Occipital lobe (tissue), 2 donors: ENCODE measurements around the gene S100A16. TPM values are rescaled to one million over a fixed set of nuclear protein-coding genes. Genes with fewer than 3 reads are reported as not detected.
A peak's percentile ranks its signal among the peaks of the same experiment; 100 is the strongest.

Experiments
- DNase-seq: peaks from one replicate; lab custom pipeline; 2025; lab: John Stamatoyannopoulos, UW
- total RNA-seq: library from RNA; depleted of rRNA; stranded (reverse); fragments of >200 nt; gene quantifications from one replicate; pipeline ENCODE4 v1.2.3, GENCODE V29; 2014

Gene S100A16
- total RNA-seq, 1 donor from 2014 or later: 13.3 TPM

- no peak for DNase-seq
Measured at GRCh38 chr1:153616144-153616916, 3.4 kb upstream of the S100A16 start, which contains the start of gene S100A14. Gene S100A14, minus strand, starts transcription at chr1:153616325. Its CDS starts 467 bp downstream, at chr1:153615858.

- no peak for DNase-seq
Measured at GRCh38 chr1:153615406-153615805, 2.5 kb upstream of the S100A16 start.

DNA sequence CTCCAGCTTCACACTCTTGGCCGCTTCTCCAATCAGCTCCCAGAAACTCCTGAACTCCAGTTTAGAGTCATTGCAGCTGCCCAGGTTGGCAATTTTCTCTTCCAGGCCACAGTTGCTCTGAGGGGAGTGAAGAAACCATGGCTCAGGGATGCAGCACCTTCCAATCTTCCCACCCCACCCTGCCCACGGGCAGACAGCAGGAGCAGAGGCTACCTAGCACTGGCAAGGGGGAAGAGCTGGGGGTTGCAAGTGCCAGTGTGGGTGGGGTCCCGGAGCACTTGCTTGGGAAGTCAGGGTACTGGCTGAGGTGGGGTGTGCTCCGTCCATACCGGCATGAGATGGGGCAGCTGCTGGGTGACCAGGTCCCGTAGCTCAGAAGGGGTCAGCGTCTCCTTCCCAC, 2.0 kb upstream of the S100A16 start:
- DNase-seq: no peak

DNA sequence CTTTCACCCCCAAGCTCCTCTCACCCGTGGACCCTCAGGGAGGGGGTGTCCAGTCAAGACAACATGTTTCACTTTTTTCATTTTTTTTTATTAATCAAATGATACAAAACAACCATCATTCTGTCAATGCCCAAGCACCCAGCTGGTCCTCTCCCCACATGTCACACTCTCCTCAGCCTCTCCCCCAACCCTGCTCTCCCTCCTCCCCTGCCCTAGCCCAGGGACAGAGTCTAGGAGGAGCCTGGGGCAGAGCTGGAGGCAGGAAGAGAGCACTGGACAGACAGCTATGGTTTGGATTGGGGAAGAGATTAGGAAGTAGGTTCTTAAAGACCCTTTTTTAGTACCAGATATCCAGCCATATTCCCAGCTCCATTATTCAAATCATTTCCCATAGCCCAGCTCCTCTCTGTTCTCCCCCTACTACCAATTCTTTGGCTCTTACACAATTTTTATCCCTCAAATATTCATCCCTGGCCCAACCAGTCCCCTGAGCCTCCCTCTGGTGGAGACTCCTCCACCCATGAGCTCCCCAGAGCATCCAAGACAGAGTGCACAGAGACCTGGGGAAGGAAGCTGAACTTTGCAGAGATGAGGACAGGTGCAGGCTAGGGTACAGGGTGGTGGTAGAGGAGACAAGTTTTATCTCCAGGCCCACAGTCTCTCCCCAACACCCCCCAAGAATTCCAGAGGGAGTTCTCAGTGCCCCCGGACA, 1.4 kb upstream of the S100A16 start:
- no peak for DNase-seq

- no peak for DNase-seq
Measured at GRCh38 chr1:153613406-153613805, 469 bp upstream of the S100A16 start.

DNA sequence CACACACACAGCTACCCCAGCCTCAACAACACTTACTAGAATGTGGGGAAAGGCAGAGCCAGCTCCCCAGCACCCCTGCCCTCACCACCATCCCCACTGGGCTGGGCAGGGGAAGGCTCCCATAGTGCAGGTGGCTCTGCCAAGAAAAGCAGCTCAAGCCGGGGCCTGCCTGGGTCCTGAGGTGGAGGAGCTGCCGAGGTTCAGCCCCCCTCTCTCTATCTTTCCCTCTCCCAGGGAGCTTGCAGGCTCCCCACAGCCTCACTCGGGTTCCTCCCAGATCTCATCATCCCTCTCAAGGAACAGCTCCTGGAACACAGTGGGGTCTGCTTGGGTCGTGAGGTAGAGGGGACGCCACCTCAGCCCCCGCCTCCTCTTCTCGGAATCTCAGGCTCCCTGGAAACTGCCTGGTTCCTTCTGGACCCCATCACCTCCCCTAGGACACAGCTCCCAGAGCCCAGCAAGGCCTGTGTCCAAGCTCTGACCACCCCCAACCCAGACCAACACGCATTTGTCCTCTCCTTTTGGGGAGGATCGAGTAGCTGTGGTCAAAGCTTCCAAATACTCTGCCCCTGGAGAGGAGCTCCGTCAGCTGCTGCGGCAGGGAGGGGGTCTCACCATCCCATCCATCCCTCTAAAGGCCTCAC, 704 bp downstream of the S100A16 start:
- DNase-seq: no peak

DNA sequence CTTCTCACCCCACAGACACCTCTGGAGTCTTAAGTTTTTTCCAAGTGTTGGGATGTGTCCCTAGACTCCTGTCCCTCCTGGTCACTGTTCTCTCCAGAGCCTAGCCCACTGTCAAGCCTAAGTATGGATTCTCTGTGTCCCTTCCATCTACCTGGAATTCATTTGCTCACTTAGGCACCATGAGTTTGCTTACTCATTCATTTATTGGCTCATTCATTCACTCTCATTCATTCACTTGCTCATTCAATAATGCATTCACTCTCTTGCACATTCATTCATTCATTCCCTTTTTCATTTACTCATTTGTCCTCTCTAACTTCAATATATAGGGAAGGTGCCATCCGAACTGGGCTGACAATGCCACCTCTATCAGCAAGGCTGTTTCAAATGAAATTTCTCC, 1.6 kb downstream of the S100A16 start:
- no peak for DNase-seq

DNA sequence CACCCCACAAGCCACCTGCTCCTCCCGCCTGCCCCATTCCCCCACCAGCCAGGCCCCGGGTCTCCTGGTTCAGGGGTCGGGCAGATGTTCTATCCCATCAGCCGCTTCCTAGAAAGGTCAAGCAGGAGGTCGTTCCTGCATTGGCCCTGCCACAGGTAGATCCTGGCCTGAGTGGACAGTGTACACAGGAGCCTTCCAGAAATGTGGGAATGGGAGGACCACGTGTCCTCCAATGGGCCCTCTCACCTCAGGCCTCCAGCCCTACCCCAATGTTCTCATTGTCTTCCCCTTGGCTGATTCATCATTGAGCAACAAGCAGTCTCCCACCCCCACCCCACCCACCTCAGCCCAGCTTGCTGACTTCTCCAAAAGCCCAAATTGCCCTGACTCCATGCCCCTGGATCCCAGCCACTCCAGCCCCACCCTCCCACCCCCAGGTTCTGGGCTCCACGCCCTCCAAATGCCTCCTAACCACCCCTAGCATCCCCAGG, 2.1 kb downstream of the S100A16 start:
- no peak for DNase-seq

DNA sequence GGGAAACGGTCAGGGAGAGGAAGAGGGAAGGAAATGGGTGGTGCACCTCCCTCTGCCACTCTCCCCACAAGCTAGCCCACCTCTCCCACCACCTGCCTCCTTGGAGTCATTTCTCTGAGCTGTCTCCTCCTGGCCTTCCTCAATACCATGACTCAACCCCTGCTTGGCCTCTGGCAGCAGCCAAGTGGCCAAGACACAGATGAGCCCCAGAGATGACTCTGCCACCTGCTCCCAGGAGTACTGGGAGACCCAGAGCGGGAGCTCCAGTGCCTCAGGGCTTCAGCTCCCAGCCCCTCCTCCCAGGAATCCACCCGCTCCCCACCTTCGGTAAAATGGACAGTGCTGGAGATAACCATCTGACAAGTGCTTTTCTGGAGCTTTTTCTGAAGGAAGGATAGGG, 2.6 kb downstream of the S100A16 start:
- DNase-seq: no peak

DNA sequence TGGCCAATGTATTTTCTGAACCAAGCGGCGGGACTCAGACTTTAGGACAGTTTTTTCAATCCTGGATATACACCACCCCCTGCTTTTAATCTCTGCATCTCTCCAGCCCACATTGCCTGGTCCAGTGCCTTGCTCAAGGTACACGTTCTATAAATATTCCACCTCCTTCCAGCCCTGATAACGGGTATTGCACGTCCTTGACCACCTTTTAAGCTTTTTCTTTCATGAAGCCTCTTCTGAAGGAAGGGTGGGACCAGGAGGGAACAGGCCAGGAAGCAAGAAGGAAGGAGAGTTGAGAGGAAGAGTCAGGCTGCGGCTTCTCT, 3.4 kb downstream of the S100A16 start:
- DNase-seq: no peak

- DNase-seq: peak; percentile 69
Measured at GRCh38 chr1:153608742-153609584, 4.0 kb downstream of the S100A16 start.

- DNase-seq: no peak
Measured at GRCh38 chr1:153608089-153608682, 4.8 kb downstream of the S100A16 start.

DNA sequence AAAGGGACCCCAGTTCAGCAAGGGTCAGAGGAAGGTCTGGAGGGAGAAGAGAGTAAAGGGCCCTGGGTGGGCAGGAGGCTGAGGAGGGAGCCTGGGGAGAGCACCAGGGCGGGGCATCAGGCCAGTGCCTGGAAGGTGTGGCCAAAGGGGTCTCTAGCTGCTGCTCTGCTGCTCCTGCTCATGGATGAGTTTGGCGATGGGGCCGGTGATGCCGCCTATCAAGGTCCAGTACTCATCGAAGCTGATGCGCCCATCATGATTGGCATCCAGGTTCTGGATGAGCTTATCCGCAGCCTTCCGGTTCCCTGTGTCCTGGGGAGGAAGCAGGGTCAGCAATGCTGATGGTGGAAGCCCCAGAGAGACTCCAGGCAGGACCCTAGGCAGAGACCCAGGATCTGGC, 5.6 kb downstream of the S100A16 start:
- DNase-seq: no peak

DNA sequence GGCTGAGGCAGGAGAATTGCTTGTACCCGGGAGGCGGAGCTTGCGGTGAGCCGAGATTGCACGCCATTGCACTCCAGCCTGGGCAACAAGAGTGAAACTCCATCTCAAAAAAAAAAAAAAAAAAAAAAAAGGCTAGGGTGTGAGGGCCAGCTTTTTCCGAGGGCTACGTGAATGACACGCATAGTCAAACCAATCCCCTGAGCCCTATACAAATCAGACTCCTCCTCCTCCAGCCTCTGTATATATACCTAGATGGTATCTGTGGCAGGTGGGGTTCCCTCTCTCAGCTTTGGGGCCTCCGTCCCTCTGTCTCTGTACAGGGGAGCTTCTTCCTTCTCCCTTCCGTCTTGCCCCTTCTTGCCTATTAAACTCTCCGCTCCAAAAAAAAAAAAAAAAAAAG, 6.7 kb downstream of the S100A16 start:
- DNase-seq: no peak

GRCh38 chr1:153602749-153603148, 10.2 kb downstream of the S100A16 start:
- no peak for DNase-seq

DNA sequence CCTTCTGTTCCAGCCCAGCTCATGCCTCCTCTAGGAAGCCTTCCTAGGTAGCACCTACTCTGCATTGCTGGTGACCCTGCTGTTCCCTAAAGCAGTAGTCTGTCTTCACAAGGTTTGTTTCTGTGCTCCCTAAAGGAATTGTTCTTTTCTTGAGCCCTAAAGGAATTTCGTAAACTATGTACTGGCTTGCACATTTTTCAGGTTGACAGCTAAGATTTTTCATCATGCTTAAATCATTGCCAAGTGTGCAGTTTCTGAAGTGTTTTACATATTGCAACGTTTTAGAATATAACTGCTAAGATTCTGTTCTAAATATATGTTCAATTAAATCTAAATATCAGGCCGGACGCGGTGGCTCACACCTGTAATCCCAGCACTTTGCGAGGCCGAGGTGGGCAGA, 13.1 kb downstream of the S100A16 start:
- no peak for DNase-seq

GRCh38 chr1:153598309-153599172, 14.4 kb downstream of the S100A16 start:
- DNase-seq: no peak

DNA sequence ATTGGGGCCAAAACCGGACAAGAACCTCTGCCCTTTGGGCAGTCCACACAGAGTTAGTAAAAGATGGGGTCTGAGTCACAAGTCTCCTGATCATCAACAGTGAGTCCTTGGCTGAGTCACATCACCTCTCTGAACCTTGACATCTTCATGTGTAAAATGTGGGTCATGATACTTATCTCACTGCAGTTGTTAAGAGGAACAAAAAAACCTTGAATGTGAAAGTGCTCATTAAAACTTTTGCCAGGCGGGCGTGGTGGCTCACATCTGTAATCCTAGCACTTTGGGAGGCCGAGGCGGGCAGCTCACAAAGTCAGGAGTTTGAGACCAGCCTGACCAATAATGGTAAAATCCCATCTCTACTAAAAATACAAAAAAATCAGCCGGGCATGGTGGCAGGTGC, 15.7 kb downstream of the S100A16 start:
- DNase-seq: no peak

GRCh38 chr1:153592748-153593147, 20.2 kb downstream of the S100A16 start:
- DNase-seq: no peak

DNA sequence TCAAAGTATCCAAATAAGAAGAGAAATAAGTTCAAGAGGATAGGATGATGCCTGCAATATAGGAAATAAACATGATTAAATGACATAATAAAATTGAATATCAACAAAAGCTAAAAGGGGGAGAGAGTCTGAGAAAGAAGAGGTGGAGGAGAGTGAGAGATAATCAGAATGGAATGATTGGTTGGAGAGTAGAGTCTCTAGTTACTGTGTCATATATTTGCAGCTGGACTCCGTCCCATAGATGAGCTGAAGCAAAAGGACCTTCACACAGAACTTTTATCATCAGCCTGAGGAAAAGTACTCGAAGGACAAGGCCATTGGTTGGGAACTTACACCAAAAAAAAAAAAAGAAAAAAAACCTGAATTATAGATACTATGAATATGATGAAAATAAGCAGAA, 24.5 kb downstream of the S100A16 start:
- no peak for DNase-seq
